ENCODE results near the gene ODAD2. TPM values are rescaled to one million over a fixed set of nuclear protein-coding genes. Genes with fewer than 3 reads are reported as not detected.
"Not testable (repeated sequence)": the region's sequence is repeated elsewhere in the genome, so short reads cannot be mapped to it uniquely, and the experiment has no call there.

Gene ODAD2
- total RNA-seq, 1 experiment from 2014 or later: 6.8 TPM

GRCh38 chr10:27944005-27944404 is 54.9 kb downstream of the ODAD2 start:
- no peaks in the 10 kb centered on the region for H3K27me3 ChIP-seq
- H3K4me3 ChIP-seq: no peak overlapping the region
- no peaks in the 10 kb centered on the region for H3K9me3 ChIP-seq (replicated peaks)
- DNase-seq: no peak
- peaks cover 13% of the 10 kb centered on the region for H3K4me1 ChIP-seq
- H3K27ac ChIP-seq: no peak overlapping the region
- H3K36me3 ChIP-seq: no peaks in the 10 kb centered on the region

DNA sequence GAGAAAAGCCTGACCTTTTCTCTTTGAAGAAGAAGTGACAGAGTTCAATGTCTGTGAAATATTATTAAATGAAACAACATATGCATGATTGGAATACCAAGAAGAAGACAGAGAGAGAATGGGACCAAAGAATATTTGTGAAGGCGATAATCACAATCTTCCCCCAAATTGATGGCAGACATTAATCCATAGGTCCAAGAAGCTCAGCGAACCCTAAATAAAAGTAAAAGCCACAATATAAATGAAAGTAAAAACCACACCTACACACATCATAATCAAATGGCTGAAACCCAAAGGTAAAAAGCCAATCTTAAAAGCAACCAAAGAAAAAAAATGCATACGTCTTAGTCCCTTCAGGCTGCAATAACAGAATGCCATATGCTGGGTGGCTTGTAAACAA is 84.0 kb downstream of the ODAD2 start:
- no peaks in the 10 kb centered on the region for H3K36me3 ChIP-seq
- H3K27ac ChIP-seq: no peak overlapping the region
- H3K4me3 ChIP-seq: no peak overlapping the region
- H3K9me3 ChIP-seq (replicated peaks): peaks cover 6% of the 10 kb centered on the region; the same call in 1 of the 2 replicates
- no peaks in the 10 kb centered on the region for H3K27me3 ChIP-seq
- peaks cover 30% of the 10 kb centered on the region for H3K4me1 ChIP-seq
- no peak for DNase-seq

DNA sequence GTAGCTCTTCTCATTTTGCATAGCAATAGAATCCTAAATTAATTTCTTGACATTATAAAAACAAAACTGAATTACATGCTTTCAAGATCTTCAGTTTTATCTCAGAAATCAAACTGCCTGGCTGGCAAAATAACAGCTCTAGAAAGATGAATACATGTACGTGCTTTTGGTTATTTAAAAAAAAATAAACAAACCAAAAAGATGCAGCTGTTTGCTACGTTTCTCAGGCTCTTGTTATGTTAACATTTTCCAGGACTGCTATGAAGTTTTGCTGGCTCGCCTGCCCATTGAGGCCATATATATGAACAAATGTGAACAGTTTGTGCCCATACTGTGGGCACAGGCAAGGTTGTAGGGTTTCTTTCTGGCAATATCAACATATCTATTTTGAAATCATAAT is 86.6 kb downstream of the ODAD2 start:
- Histone ChIP-seq H3K36me3 (no peaks in the 10 kb centered on the region), H3K4me1 (peaks cover 43% of the 10 kb centered on the region), H3K27ac (peak overlapping the region; percentile 92), H3K27me3 (no peaks in the 10 kb centered on the region), H3K4me3 (peak overlapping the region; percentile 53), H3K9me3 (replicated peaks) (peaks cover 6% of the 10 kb centered on the region; the same call in 1 of the 2 replicates)
- DNase-seq: peak; percentile 29 to 65

- H3K9me3 ChIP-seq (replicated peaks): peaks cover 6% of the 10 kb centered on the region; the same call in 1 of the 2 replicates
- H3K27me3 ChIP-seq: no peaks in the 10 kb centered on the region
- no peaks in the 10 kb centered on the region for H3K36me3 ChIP-seq
- peak; percentile 81 to 94 for DNase-seq
- peak overlapping the region; percentile 92 for H3K27ac ChIP-seq
- peaks cover 43% of the 10 kb centered on the region for H3K4me1 ChIP-seq
- peak overlapping the region; percentile 53 for H3K4me3 ChIP-seq
These were observed 87.3 kb downstream of the ODAD2 start for GRCh38 chr10:27911539-27911938.

- Histone ChIP-seq H3K4me3 (peak overlapping the region; percentile 53), H3K9me3 (replicated peaks) (peaks cover 6% of the 10 kb centered on the region; the same call in 1 of the 2 replicates), H3K27me3 (no peaks in the 10 kb centered on the region), H3K4me1 (peaks cover 43% of the 10 kb centered on the region), H3K36me3 (no peaks in the 10 kb centered on the region), H3K27ac (peak overlapping the region; percentile 92)
- DNase-seq: peak; percentile 43 to 71
These were observed 87.9 kb downstream of the ODAD2 start for GRCh38 chr10:27911011-27911410.

GRCh38 chr10:27908231-27908630 is 90.6 kb downstream of the ODAD2 start:
- H3K36me3 ChIP-seq: 0 out of 2 replicates have a peak, but pooled peaks cover 2% of the 10 kb centered on the region
- no peaks in the 10 kb centered on the region for H3K27me3 ChIP-seq
- H3K27ac ChIP-seq: peak overlapping the region; percentile 26; the same call in 1 of the 2 replicates
- H3K4me1 ChIP-seq: peaks cover 40% of the 10 kb centered on the region
- H3K4me3 ChIP-seq: no peak overlapping the region
- peak in 1 of 2 experiments; percentile 50 for DNase-seq
- no peaks in the 10 kb centered on the region for H3K9me3 ChIP-seq (replicated peaks)

DNA sequence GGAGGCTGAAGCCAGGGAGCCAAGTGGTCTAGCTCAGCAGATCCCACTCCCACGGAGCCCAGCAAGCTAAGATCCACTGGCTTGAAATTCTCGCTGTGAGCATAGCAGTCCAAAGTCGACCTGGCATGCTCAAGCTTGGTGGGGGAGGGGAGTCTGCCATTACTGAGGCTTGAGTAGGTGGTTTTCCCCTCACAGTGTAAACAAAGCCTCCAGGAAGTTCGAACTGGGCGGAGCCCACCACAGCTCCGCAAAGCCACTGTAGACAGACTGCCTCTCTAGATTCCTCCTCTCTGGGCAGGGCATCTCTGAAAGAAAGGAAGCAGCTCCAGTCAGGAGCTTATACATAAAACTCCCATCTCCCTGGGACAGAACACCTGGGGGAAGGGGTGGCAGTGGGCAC is 99.4 kb downstream of the ODAD2 start:
- DNase-seq; H3K27ac ChIP-seq; H3K4me1 ChIP-seq; H3K9me3 ChIP-seq (replicated peaks); H3K27me3 ChIP-seq; H3K36me3 ChIP-seq; H3K4me3 ChIP-seq: not testable (repeated sequence)

DNA sequence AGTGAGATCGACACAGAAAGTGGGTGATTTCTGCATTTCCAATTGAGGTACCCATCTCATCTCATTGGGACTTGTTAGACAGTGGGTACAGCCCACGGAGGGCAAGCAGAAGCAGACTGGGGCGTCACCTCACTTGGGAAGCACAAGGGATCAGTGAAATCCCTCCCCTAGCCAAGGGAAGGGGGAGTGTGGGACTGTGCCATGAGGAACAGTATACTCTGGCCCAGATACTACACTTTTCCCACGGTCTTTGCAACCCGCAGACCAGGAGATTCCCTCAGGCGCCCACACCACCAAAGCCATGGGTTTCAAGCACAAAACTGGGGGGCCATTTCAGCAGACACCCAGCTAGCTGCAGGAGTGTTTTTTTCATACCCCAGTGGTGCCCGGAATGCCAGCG is 99.8 kb downstream of the ODAD2 start:
- no peaks in the 10 kb centered on the region for H3K27me3 ChIP-seq
- H3K36me3 ChIP-seq: no peaks in the 10 kb centered on the region
- no peak for DNase-seq
- H3K9me3 ChIP-seq (replicated peaks): no peaks in the 10 kb centered on the region
- no peaks in the 10 kb centered on the region for H3K4me1 ChIP-seq
- H3K4me3 ChIP-seq: no peak overlapping the region
- H3K27ac ChIP-seq: no peak overlapping the region

DNA sequence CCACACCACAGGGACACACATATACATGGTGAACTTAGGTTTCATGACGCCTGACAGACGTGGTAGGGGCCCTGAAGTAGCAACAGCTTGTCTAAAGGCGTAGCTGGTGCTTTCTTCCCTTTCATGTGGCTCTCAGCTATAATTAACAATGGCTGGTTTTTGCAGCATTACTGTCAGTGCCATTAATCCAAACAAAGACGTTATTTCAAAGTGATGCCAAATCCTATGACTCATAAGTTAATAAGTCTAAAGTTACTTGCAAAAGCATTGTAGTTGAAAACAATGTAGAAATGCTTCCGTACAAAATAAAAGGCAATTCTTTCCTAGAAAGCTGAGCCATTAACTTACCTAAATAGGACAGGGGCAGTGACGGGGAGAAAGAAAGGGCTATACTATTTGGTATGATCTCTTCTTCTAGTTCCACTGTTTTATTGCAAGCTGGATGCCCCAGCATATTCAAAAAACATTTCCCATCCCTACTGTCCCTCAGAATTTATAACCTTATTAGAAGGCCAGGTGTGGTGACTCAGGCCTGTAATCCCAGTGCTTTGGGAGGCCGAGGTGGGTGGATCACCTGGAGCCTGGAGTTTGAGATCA is 105.4 kb downstream of the ODAD2 start:
- Histone ChIP-seq H3K27ac (no peak overlapping the region), H3K4me1 (peaks cover 29% of the 10 kb centered on the region), H3K36me3 (no peaks in the 10 kb centered on the region), H3K9me3 (replicated peaks) (no peaks in the 10 kb centered on the region), H3K4me3 (no peak overlapping the region), H3K27me3 (no peaks in the 10 kb centered on the region)
- no peak for DNase-seq

- peak; percentile 73 to 80 for DNase-seq
- Histone ChIP-seq H3K4me3 (no peak overlapping the region), H3K27ac (peak overlapping the region; percentile 25), H3K27me3 (no peaks in the 10 kb centered on the region), H3K36me3 (no peaks in the 10 kb centered on the region), H3K4me1 (peaks cover 29% of the 10 kb centered on the region), H3K9me3 (replicated peaks) (no peaks in the 10 kb centered on the region)
These were observed 107.9 kb downstream of the ODAD2 start for GRCh38 chr10:27890971-27891370.

DNA sequence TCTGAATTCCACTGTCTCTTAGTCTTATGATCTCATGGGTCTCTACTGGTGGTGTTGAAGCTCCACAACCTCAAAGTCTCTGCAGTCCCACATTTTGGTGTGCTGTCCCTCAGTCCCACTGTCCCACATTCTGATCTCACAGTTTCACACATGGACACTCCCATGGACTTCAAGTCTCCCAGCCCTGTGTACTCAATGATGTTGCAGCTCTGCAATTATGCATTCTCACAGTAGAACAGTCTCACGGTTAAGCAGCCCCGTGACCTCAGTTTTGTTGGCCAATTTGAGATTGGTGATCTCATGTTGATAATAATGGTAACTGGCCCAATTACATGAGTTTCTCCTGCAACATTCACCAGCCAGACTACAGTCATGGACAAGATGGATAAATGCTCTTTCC is 109.4 kb downstream of the ODAD2 start:
- H3K27ac ChIP-seq: no peak overlapping the region
- no peak for DNase-seq
- no peaks in the 10 kb centered on the region for H3K27me3 ChIP-seq
- H3K36me3 ChIP-seq: no peaks in the 10 kb centered on the region
- no peak overlapping the region for H3K4me3 ChIP-seq
- H3K4me1 ChIP-seq: peaks cover 29% of the 10 kb centered on the region
- no peaks in the 10 kb centered on the region for H3K9me3 ChIP-seq (replicated peaks)

GRCh38 chr10:27884185-27884641 is 114.7 kb downstream of the ODAD2 start:
- no peaks in the 10 kb centered on the region for H3K27me3 ChIP-seq
- no peak overlapping the region for H3K27ac ChIP-seq
- no peak overlapping the region for H3K4me3 ChIP-seq
- peaks cover 7% of the 10 kb centered on the region; the same call in 1 of the 2 replicates for H3K4me1 ChIP-seq
- DNase-seq: no peak
- H3K9me3 ChIP-seq (replicated peaks): no peaks in the 10 kb centered on the region; the same call in 1 of the 2 replicates
- no peaks in the 10 kb centered on the region for H3K36me3 ChIP-seq

GRCh38 chr10:27878281-27878680 is 120.6 kb downstream of the ODAD2 start:
- no peaks in the 10 kb centered on the region for H3K27me3 ChIP-seq
- H3K27ac ChIP-seq: no peak overlapping the region
- H3K36me3 ChIP-seq: no peaks in the 10 kb centered on the region
- H3K4me1 ChIP-seq: peaks cover 10% of the 10 kb centered on the region; the same call in 1 of the 2 replicates
- H3K9me3 ChIP-seq (replicated peaks): peaks cover 9% of the 10 kb centered on the region
- H3K4me3 ChIP-seq: no peak overlapping the region
- no peak for DNase-seq

- H3K36me3 ChIP-seq: no peaks in the 10 kb centered on the region
- no peak overlapping the region for H3K27ac ChIP-seq
- H3K9me3 ChIP-seq (replicated peaks): no peaks in the 10 kb centered on the region; the same call in 1 of the 2 replicates
- no peaks in the 10 kb centered on the region for H3K4me1 ChIP-seq
- DNase-seq: no peak
- no peaks in the 10 kb centered on the region for H3K27me3 ChIP-seq
- H3K4me3 ChIP-seq: no peak overlapping the region
These were observed 133.7 kb downstream of the ODAD2 start for GRCh38 chr10:27865221-27865635.

DNA sequence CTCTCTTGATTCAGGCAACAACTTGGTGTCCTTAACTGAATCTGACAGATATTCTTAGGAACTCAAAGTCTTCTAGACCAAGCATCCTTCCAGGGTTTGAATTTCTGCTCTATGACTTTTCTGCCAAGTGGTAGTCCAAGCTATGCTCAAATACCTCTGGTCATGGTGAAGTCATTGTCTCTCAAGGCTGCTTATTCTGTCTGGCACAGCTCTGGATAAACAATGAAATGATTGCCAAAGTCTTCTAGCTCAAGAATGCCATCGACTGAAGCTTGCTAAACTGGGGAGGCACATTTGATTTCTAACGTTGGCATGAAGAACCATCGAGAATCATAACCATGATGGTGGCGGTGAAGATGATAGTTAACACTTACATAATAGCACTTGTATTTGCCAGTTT is 137.1 kb downstream of the ODAD2 start:
- Histone ChIP-seq H3K4me3 (no peak overlapping the region), H3K4me1 (peaks cover 12% of the 10 kb centered on the region), H3K9me3 (replicated peaks) (no peaks in the 10 kb centered on the region; the same call in 1 of the 2 replicates), H3K36me3 (no peaks in the 10 kb centered on the region), H3K27me3 (no peaks in the 10 kb centered on the region), H3K27ac (no peak overlapping the region)
- no peak for DNase-seq

DNA sequence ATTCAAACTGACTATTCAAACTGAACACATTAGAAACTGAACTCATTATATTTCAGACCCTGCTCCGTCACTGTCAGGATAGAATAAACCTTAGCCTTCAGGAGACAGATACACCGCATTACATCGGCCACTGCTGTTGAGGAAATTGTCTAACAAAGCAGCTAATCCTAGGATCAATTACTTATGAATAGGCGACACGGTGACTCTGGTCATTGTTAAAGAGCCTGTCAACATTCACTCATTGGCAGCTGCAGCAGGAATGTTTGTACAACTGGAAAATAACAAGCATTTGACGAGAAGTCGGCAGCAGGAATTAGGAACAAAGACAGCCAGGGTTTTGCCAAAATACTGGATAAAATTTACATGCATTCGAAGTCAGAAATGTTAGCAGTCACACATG is 141.3 kb downstream of the ODAD2 start:
- peak; percentile 47 to 71 for DNase-seq
- no peaks in the 10 kb centered on the region; the same call in 1 of the 2 replicates for H3K9me3 ChIP-seq (replicated peaks)
- peak overlapping the region; percentile 25 for H3K4me3 ChIP-seq
- no peaks in the 10 kb centered on the region for H3K27me3 ChIP-seq
- H3K27ac ChIP-seq: peak overlapping the region; percentile 12; the same call in 1 of the 2 replicates
- no peaks in the 10 kb centered on the region for H3K36me3 ChIP-seq
- peaks cover 12% of the 10 kb centered on the region for H3K4me1 ChIP-seq

Measured in SJCRH30 (cell line).